Measurements from ENCODE around the gene LRIG1. TPM values are rescaled to one million over a fixed set of nuclear protein-coding genes. Genes with fewer than 3 reads are reported as not detected.

Gene LRIG1
- total RNA-seq, 8 experiments from 2014 or later: 15.0 to 135 (median 39.6) TPM

GRCh38 chr3:66396161-66396760 is 104.6 kb downstream of the LRIG1 start:
- in situ Hi-C loops (cut with MboI; ENCODE audit: low pct_unique_long_range_greater_than_20kb in 2 of 9, low sequenced_read_pairs in 9 of 9, unreplicated experiment in 9 of 9): loop anchor here in 2 of 9 experiments (10.0 to 25.0 kb wide), 2 partner anchors 121 to 416 kb away; no protein-coding TSS in a partner anchor
- no peak overlapping the region for H3K4me3 ChIP-seq
- ATAC-seq (replicated peaks in 6 of 8): no peak
- peaks cover 27 to 28% of the 10 kb centered on the region in 2 donors for H3K4me1 ChIP-seq (replicated peaks in 1 of 2)
- H3K27ac ChIP-seq: no peak overlapping the region
- 50 to 100% (median 94%) methylated on average over 1 to 11 of the region's 13 CpGs; no CpG with 5 or more reads in 2 of the 10 experiments for WGBS, 10 experiments

DNA sequence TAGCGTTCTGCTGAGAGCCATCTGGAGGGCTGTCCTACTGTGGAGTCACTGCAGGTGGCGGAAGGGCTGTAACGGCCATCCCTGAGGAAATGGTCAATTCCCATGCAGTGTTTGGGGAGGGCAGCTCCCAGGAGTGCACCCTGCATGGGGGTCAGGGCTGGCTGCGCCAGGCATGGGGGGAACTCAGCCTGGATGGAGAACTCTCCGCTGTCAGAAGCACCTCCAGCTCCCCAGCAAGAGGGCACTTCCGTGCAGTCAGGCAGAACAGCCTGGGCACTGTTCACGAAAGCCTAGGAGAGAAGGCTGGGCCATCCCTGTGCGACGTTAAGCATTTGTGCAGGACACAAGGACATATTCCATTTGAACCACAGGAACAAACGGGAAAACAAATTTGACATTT is 105.2 kb downstream of the LRIG1 start:
- ATAC-seq (replicated peaks in 6 of 8): no peak
- no peak overlapping the region for H3K27ac ChIP-seq

DNA sequence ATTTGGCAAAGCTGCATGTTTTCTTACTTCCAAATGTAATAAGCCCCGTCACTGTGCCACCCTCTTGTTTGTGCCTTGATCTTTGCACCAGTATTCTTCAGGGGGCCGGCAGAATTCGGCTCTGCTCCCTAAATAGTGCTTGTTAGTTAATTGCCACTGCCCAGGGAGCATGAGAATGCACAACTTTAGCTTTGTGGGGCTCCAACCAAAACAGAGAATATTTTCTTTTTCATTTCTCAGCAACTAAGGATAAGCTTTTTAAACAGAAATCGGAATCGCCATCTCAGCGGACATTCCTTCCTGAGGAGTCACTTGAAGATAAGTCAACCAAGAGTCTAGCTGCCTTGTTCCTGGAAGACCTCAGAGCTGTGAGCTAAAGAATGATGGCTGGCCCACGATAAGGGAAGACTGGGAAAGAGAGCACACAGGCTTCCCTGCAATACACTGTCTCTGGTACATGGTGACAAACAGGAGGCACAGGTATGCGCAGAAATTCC is 106.0 kb downstream of the LRIG1 start:
- 8 to 100% (median 91%) methylated on average over 2 to 8 of the region's 8 CpGs; no CpG with 5 or more reads in 1 of the 10 experiments for WGBS, 10 experiments
- Histone ChIP-seq H3K4me3 (no peak overlapping the region), H3K27ac (no peak overlapping the region), H3K4me1 (replicated peaks in 1 of 2) (peaks cover 14% of the 10 kb centered on the region in 2 donors)
- no peak for ATAC-seq (replicated peaks in 6 of 8)
- in situ Hi-C loops (cut with MboI; ENCODE audit: low pct_unique_long_range_greater_than_20kb in 2 of 9, low sequenced_read_pairs in 9 of 9, unreplicated experiment in 9 of 9): loop anchor here in 2 of 9 experiments (10.0 to 25.0 kb wide), 2 partner anchors 120 to 418 kb away; no protein-coding TSS in a partner anchor

More for the DNA sequence above, 105.2 kb downstream of the LRIG1 start:
- in situ Hi-C loops (cut with MboI; ENCODE audit: low pct_unique_long_range_greater_than_20kb in 2 of 9, low sequenced_read_pairs in 9 of 9, unreplicated experiment in 9 of 9): loop anchor here in 2 of 9 experiments (10.0 to 25.0 kb wide), 2 partner anchors 121 to 417 kb away; no protein-coding TSS in a partner anchor
- WGBS, 10 experiments: 92 to 100% (median 93%) methylated on average over 3 to 6 of the region's 10 CpGs; no CpG with 5 or more reads in 5 of the 10 experiments
- H3K4me3 ChIP-seq: no peak overlapping the region
- H3K4me1 ChIP-seq (replicated peaks in 1 of 2): peaks cover 20 to 22% of the 10 kb centered on the region in 2 donors

GRCh38 chr3:66394019-66394752 is 106.6 kb downstream of the LRIG1 start:
- H3K4me3 ChIP-seq: no peak overlapping the region
- in situ Hi-C loops (cut with MboI; ENCODE audit: low pct_unique_long_range_greater_than_20kb in 2 of 9, low sequenced_read_pairs in 9 of 9, unreplicated experiment in 9 of 9): loop anchor here in 2 of 9 experiments (10.0 to 25.0 kb wide), 2 partner anchors 119 to 418 kb away; no protein-coding TSS in a partner anchor
- ATAC-seq (replicated peaks in 6 of 8): no peak
- peaks cover 14% of the 10 kb centered on the region in 2 donors for H3K4me1 ChIP-seq (replicated peaks in 1 of 2)
- 80 to 100% (median 93%) methylated on average over 1 to 11 of the region's 12 CpGs; no CpG with 5 or more reads in 3 of the 10 experiments for WGBS, 10 experiments
- no peak overlapping the region for H3K27ac ChIP-seq

DNA sequence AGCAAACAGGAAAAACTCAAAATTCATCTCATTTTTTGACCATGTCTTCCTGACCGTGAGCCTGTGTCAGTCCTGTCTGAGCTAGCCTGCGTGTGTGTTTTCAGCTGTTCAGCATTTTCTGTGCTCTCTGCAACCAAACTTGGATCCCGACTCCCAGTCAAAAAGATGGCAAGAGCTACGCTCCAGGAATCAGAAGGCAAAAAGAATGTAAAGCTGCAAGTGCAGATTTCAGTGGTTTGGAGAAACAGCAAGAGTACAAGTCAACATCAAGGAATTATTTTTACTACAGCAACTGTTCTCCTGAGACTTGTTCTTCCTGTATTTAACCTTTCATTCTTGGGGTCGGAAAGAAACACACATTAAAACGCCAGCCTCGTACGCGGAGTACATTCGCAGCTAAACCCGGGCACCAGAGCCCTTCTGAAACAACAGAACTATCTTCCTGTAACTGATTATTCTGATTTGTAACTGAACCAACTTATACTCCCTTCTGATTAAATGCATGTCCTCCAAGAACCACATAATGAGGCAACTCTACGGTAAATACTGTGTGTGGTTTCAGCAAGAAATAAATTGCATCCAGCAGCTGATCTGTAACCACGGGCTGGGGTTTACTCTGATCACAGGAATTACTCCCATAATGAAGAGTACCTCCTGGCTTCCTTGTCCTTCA is 107.4 kb downstream of the LRIG1 start:
- 70 to 100% (median 89%) methylated on average over 2 to 12 of the region's 13 CpGs for WGBS, 10 experiments
- Histone ChIP-seq H3K4me3 (no peak overlapping the region), H3K27ac (no peak overlapping the region), H3K4me1 (replicated peaks in 1 of 2) (peaks cover 9 to 11% of the 10 kb centered on the region in 2 donors)
- in situ Hi-C loops (cut with MboI; ENCODE audit: low pct_unique_long_range_greater_than_20kb in 2 of 9, low sequenced_read_pairs in 9 of 9, unreplicated experiment in 9 of 9): loop anchor here in 2 of 9 experiments (10.0 to 25.0 kb wide), 2 partner anchors 119 to 419 kb away; no protein-coding TSS in a partner anchor
- peak in 1 of 8 experiments; percentile 46 for ATAC-seq (replicated peaks in 6 of 8)

- WGBS, 10 experiments: 60 to 100% (median 63%) methylated on average over 1 to 2 of the region's 2 CpGs; no CpG with 5 or more reads in 7 of the 10 experiments
- Histone ChIP-seq H3K4me3 (no peak overlapping the region), H3K27ac (no peak overlapping the region), H3K4me1 (replicated peaks in 1 of 2) (peaks cover 4 to 6% of the 10 kb centered on the region in 2 donors)
- in situ Hi-C loops (cut with MboI; ENCODE audit: low pct_unique_long_range_greater_than_20kb in 2 of 9, low sequenced_read_pairs in 9 of 9, unreplicated experiment in 9 of 9): loop anchor here in 2 of 9 experiments (10.0 to 25.0 kb wide), 2 partner anchors 118 to 419 kb away; no protein-coding TSS in a partner anchor
- ATAC-seq (replicated peaks in 6 of 8): no peak
Measured at GRCh38 chr3:66392966-66393332, 107.9 kb downstream of the LRIG1 start.

DNA sequence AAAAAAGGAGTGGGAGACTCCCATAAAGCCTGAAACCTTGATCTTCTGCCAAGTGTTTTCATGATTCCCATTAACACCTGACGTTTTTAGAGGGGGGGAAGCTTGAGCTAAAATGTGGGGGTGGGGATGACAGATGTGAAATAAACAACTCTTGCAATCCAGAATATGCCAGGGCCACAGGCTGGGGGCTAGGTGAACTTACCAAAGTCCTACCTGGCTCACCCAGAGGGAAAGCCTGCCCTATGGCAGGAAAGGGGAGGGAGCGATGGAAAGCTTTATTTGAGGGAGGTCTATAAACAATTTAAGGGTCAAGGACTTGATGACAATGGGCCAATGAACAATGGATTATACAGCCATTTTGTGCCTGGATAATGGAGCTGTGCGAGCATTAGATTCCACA is 108.3 kb downstream of the LRIG1 start:
- Histone ChIP-seq H3K4me3 (no peak overlapping the region), H3K4me1 (replicated peaks in 1 of 2) (peaks cover 0 to 1% of the 10 kb centered on the region in 2 donors), H3K27ac (no peak overlapping the region)
- in situ Hi-C loops (cut with MboI; ENCODE audit: low pct_unique_long_range_greater_than_20kb in 2 of 9, low sequenced_read_pairs in 9 of 9, unreplicated experiment in 9 of 9): loop anchor here in 2 of 9 experiments (10.0 to 25.0 kb wide), 2 partner anchors 118 to 420 kb away; no protein-coding TSS in a partner anchor
- 80 to 95% methylated on average over 2 to 3 of the region's 3 CpGs; no CpG with 5 or more reads in 8 of the 10 experiments for WGBS, 10 experiments
- ATAC-seq (replicated peaks in 6 of 8): no peak

GRCh38 chr3:66390013-66390412 is 110.8 kb downstream of the LRIG1 start:
- ATAC-seq (replicated peaks in 6 of 8): no peak
- no peaks in the 10 kb centered on the region for H3K4me1 ChIP-seq (replicated peaks in 1 of 2)
- no peak overlapping the region for H3K27ac ChIP-seq
- in situ Hi-C loops (cut with MboI; ENCODE audit: low pct_unique_long_range_greater_than_20kb in 2 of 9, low sequenced_read_pairs in 9 of 9, unreplicated experiment in 9 of 9): loop anchor here in 2 of 9 experiments (10.0 to 25.0 kb wide), 2 partner anchors 115 to 422 kb away; no protein-coding TSS in a partner anchor
- H3K4me3 ChIP-seq: no peak overlapping the region

- in situ Hi-C loops (cut with MboI; ENCODE audit: low pct_unique_long_range_greater_than_20kb in 2 of 9, low sequenced_read_pairs in 9 of 9, unreplicated experiment in 9 of 9): loop anchor here in 1 of 9 experiments (25.0 kb wide), 1 partner anchor 425 kb away; no protein-coding TSS in a partner anchor
- no peaks in the 10 kb centered on the region for H3K4me1 ChIP-seq (replicated peaks in 1 of 2)
- peak in 3 of 8 experiments; percentile 25 to 39 (median 31) for ATAC-seq (replicated peaks in 6 of 8)
- H3K27ac ChIP-seq: no peak overlapping the region
- no peak overlapping the region for H3K4me3 ChIP-seq
- WGBS, 10 experiments: 61 to 100% (median 100%) methylated on average over 1 to 7 of the region's 7 CpGs; no CpG with 5 or more reads in 3 of the 10 experiments
Measured at GRCh38 chr3:66386925-66387650, 113.7 kb downstream of the LRIG1 start.

DNA sequence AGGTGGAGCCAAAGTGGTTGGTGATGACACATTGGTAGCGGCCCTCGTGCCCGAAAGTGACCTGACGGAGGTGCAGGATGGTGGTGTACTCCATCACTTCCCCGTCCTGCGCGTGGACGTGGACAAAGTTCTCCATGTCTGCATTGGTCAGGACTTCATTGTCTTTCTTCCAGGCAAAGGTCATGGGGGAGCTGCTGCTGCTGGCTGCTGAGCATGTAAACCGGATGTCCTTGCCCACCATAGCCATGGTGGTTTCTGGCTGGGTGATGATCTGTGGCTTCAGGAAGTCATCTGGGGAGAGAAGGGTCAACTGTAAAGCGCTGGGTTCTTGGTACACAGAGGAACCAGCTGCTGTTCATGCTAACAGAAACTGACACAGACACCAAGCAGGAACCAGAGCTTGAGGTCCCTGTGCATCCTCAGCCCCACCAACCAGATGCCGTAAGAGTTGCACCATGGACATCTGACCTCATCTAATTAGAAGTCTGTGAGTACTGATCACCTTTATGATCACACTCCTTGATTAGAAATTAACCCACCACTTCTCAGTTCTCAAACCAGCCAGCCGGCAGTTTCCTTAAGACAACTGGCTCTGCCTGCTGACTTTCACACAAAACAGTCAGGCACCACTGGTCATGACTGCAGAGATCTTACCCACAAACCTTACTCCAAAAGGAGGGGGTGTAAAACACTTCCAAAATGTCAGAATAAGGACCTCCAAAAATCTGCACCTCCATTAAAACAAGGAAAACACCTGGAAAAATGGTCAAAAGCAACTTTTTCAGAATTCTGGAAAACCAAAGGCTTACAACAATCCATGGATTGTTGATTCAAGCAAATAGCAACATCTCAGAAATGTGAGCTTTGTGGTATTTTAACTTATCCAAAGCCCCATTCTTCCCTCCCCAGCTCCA is 114.6 kb downstream of the LRIG1 start:
- in situ Hi-C loops (cut with MboI; ENCODE audit: low pct_unique_long_range_greater_than_20kb in 2 of 9, low sequenced_read_pairs in 9 of 9, unreplicated experiment in 9 of 9): loop anchor here in 1 of 9 experiments (25.0 kb wide), 1 partner anchor 426 kb away; no protein-coding TSS in a partner anchor
- no peak overlapping the region for H3K4me3 ChIP-seq
- ATAC-seq (replicated peaks in 6 of 8): no peak
- no peaks in the 10 kb centered on the region for H3K4me1 ChIP-seq (replicated peaks in 1 of 2)
- WGBS, 10 experiments: 87 to 100% (median 100%) methylated on average over 2 to 10 of the region's 12 CpGs; no CpG with 5 or more reads in 2 of the 10 experiments
- no peak overlapping the region for H3K27ac ChIP-seq

DNA sequence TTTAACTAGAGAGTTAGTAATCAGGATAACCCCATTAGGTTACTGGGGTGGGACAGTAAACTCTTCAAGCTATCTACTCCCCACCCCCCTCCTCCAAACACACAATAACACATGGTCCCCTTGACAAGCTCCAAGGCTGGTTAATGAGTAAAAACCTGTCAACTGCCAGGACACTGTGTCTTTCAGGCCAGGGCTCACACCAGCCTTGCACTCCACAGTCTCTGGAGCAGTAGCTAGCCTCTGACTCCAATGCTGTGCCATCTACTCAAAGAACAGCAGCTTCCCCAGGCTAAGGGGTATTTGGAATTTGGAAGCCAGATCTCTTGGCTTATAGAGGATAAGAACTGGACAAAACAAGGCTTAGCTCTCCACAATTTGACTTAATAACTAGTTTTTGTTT is 115.8 kb downstream of the LRIG1 start:
- H3K4me3 ChIP-seq: no peak overlapping the region
- no peaks in the 10 kb centered on the region for H3K4me1 ChIP-seq (replicated peaks in 1 of 2)
- in situ Hi-C loops (cut with MboI; ENCODE audit: low pct_unique_long_range_greater_than_20kb in 2 of 9, low sequenced_read_pairs in 9 of 9, unreplicated experiment in 9 of 9): loop anchor here in 1 of 9 experiments (25.0 kb wide), 1 partner anchor 427 kb away; no protein-coding TSS in a partner anchor
- H3K27ac ChIP-seq: no peak overlapping the region
- no peak for ATAC-seq (replicated peaks in 6 of 8)
